Kidney epithelial cell (primary cell): ENCODE data around the gene QRFP. TPM values are rescaled to one million over a fixed set of nuclear protein-coding genes. Genes with fewer than 3 reads are reported as not detected.

ENCODE experiments used
- DNase-seq: peaks from one replicate; pipeline ENCODE4 v3.0.0-alpha.2; 2010; ENCODE audit warnings: low read depth
- H3K27me3 ChIP-seq: 2 replicates; pipeline ENCODE4 v1.6.0; 2011; ENCODE audit warnings: low read length; ENCODE audit not compliant: control insufficient read depth, insufficient read depth
- H3K36me3 ChIP-seq: 2 replicates; pipeline ENCODE4 v1.5.1; 2011; ENCODE audit warnings: low read length; ENCODE audit not compliant: control insufficient read depth, insufficient read depth
- H3K4me3 ChIP-seq: 2 replicates; pipeline ENCODE4 v1.5.1; 2011; ENCODE audit warnings: low read depth, mild to moderate bottlenecking, control low read depth, low read length
- total RNA-seq: library from RNA; depleted of rRNA; stranded (reverse); fragments of >200 nt; gene quantifications from 2 replicates; pipeline ENCODE4 v1.2.3, GENCODE V29; 2015
- TF ChIP-seq, protein P1 (sequence below): IDR thresholded peaks from 2 replicates; pipeline ENCODE4 v1.5.1; 2011; ENCODE audit warnings: mild to moderate bottlenecking, moderate library complexity, low read length, control low read depth, inconsistent platforms; ENCODE audit not compliant: insufficient read depth, poor library complexity, severe bottlenecking

The QRFP gene
- total RNA-seq, 1 donor from 2014 or later = not detected

DNA sequence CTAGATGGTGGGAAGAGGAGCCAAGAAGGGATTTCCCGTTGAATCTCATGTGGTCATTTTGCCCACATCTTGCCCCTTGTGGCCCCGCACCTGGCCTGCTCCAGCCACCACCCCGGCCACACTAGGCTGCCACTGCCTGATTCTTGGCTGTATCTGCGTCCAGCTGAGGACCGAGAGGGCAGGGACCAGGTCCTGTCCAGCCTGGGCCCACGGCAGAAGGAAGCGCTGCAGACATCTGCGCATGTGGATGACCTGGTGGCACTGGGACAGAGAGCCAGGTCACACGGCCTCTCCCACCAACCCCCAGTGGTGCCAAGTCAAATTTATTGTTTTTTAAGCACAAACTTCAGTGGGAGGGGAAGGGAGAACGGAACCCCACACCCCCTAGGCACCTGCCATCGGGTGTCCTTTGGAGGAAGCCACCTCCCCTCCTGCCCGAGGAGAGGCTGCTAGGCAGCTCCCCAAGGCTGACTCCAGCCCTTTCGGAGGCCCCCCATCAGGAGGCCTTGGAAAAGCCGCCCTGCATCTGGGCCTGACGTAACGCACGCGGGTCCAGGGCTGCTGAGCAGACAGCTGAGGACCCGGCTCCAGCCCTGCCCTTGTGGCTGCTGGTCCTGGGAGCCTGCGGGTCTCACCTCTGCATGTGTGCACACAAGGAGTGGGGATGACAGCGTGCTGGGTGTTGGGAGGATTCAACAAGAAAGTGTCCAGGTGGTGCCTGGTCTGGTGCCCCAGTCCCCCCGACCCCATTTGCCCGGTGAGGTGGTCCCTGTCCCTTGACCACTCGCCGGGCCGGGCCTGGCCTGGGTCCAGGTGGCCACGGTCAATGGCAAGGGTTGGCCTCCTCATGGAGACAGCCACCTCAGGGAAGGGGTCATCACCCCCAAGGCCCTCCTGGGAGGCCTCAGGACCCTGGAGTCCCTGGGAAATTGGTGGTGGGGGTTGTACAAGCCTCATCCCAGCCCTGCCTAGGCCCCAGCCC lies 5.9 kb upstream of the QRFP start:
- Histone ChIP-seq H3K27me3 (peaks cover 39% of the 10 kb centered on the region), H3K4me3 (no peak overlapping the region), H3K36me3 (no peaks in the 10 kb centered on the region)
- DNase-seq = no peak
- TF ChIP-seq, protein P1, sequence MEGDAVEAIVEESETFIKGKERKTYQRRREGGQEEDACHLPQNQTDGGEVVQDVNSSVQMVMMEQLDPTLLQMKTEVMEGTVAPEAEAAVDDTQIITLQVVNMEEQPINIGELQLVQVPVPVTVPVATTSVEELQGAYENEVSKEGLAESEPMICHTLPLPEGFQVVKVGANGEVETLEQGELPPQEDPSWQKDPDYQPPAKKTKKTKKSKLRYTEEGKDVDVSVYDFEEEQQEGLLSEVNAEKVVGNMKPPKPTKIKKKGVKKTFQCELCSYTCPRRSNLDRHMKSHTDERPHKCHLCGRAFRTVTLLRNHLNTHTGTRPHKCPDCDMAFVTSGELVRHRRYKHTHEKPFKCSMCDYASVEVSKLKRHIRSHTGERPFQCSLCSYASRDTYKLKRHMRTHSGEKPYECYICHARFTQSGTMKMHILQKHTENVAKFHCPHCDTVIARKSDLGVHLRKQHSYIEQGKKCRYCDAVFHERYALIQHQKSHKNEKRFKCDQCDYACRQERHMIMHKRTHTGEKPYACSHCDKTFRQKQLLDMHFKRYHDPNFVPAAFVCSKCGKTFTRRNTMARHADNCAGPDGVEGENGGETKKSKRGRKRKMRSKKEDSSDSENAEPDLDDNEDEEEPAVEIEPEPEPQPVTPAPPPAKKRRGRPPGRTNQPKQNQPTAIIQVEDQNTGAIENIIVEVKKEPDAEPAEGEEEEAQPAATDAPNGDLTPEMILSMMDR = no peak

DNA sequence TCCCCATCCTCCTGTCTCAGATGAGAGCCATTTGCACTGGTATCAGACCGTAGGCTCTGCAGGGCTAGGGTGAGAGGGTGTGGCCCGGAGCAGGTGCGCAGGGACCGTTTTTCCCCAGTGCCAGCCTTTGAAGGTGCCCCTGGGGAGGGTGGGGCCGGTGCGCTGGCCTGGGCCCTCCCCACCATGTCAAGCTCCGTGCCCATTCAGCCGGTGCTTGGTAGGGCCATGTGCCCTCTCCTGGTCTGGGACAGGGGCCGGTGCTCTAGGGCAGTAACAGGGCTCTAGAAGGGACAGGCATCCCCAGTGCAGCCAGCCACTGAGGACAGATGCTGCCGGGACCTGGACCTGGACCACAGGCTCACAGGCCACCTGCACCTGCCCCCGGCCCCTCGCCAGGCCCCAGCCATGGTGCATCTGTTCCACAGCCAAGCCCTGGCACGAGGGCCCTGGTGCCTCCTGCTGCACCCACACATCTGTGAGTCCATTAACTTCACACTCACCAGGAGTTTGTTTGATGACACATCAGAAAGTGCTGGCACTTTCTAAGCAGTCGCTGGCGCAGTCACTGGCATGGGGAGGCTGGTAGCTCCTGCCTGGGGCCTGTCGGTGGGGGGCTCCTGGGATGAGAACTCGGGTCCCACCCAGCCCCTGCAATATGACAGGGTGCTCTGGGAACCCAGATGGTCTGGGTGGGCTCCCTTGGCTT lies 5.0 kb upstream of the QRFP start:
- Histone ChIP-seq H3K36me3 (no peaks in the 10 kb centered on the region), H3K4me3 (no peak overlapping the region), H3K27me3 (peaks cover 47% of the 10 kb centered on the region)
- DNase-seq = no peak
- TF ChIP-seq, protein P1 = no peak

- Histone ChIP-seq H3K4me3 (no peak overlapping the region), H3K27me3 (peaks cover 49% of the 10 kb centered on the region), H3K36me3 (no peaks in the 10 kb centered on the region)
- DNase-seq = no peak
- TF ChIP-seq, protein P1 = no peak
Observed at GRCh38 chr9:130900701-130901497, 4.3 kb upstream of the QRFP start.

GRCh38 chr9:130899051-130899748 lies 2.6 kb upstream of the QRFP start:
- H3K27me3 ChIP-seq = peaks cover 43% of the 10 kb centered on the region
- no peaks in the 10 kb centered on the region for H3K36me3 ChIP-seq
- no peak overlapping the region for H3K4me3 ChIP-seq
- TF ChIP-seq, protein P1 = no peak
- no peak for DNase-seq

DNA sequence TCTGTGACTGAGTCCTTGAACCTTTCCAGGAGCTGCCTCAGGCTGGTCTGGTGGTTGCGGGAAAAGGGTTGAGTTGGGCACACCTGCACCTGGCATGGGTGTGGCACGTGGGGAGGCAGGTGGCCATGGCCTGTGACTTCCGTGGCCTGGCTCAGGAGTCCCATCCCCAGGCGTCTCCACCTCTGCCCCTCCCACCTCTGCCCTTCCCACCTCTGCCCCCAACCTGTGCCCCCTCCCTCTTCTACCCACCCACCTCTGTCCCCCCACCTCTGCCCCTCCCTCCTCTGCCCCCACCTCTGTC lies 1.9 kb upstream of the QRFP start:
- Histone ChIP-seq H3K27me3 (peaks cover 43% of the 10 kb centered on the region), H3K36me3 (no peaks in the 10 kb centered on the region), H3K4me3 (no peak overlapping the region)
- TF ChIP-seq, protein P1 = no peak
- no peak for DNase-seq
